ENCODE results near the gene TOR2A.

TOR2A gene

DNA sequence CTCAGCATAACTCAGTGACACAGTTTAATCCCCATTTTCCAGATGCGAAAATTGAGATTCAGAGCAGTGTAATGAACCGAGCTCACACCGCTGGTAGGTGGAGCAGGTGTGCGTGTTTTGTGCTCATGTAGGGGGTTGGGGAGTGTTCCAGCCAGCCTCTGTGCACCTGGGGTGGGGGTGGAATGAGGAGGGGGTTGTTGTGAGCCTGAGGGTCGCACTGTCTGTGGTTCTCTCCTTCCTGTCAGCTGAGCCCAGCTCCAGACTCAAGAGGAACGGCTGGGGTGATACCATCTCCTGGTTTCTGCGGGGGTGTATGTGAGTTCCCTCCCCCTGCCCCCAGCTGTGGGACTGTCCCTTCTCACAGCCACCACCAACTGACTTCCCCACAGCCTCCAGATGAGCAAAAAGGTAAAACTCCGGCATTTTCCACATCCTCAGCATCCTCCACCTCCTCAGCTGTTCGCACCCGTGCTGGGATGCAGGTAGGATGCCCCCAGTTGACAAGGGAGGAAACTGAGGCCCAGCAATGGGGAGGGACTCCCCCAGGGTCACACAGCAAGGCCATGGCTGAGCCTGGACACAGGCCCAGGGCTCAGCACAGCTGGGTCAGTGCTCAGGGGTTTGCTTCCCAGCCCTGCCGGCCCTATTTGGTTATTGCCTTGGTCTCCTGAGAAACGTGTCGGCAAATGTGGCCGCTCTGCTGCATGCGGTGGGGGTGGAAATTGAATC is 41.3 kb upstream of the TOR2A start:
- H3K27ac ChIP-seq (ENCODE audit: low read depth, low read length), result no peak overlapping the region
- H3K27me3 ChIP-seq (ENCODE audit: control insufficient read depth, insufficient read depth, low read length), result no peaks in the 10 kb centered on the region
- no peak overlapping the region for H3K4me3 ChIP-seq (ENCODE audit: low read depth, low read length)
- H3K9ac ChIP-seq (ENCODE audit: low read depth, low read length), result no peak overlapping the region
- H3K4me1 ChIP-seq (ENCODE audit: control insufficient read depth, insufficient read depth, low read length), result peaks cover 15% of the 10 kb centered on the region
- no peaks in the 10 kb centered on the region for H3K9me3 ChIP-seq (ENCODE audit: control insufficient read depth, insufficient read depth, low read length)
- no peaks in the 10 kb centered on the region for H3K36me3 ChIP-seq (ENCODE audit: control insufficient read depth, insufficient read depth, low read length)

DNA sequence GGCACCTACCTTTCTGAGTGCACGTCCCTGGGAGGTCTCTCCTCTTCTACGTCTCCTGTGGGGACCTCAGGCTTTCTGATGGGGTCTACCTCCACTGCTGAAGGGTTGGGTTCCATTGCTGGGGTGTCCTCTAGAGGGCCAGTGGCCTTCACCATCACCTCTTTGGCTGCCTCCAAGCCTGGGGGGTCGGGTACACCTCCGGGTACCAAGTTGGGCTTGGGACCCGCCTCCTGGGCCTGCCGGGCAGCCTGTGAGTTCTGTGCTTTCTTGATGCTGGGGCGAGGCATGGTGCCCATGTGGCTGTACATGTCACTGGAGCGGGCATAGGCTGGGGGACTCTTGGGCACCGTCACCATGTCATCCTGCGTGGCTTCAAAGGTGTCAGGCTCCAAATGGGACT is 38.9 kb upstream of the TOR2A start:
- no peak overlapping the region for H3K27ac ChIP-seq (ENCODE audit: low read depth, low read length)
- H3K9ac ChIP-seq (ENCODE audit: low read depth, low read length), result no peak overlapping the region

DNA sequence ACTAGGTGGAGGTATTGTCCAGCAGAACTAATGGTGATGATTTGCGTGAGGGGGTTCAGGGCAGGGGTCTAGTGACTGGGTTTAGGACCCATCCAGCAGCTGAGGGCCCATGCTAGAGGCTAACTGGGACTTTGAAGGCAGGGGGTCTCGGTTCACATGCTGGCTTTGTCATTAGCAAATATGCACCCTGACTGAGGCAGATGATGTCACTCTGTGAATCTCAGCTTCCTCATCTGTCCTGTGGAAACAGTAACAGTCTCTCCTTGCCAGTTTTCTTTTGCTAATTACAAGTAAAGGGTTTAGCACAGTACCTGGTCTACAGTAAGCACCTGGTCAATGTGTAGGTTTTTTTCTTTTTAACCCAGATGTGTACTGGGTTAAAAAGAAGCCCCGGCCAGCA is 38.2 kb upstream of the TOR2A start:
- no peaks in the 10 kb centered on the region for H3K9me3 ChIP-seq (ENCODE audit: control insufficient read depth, insufficient read depth, low read length)
- H3K4me3 ChIP-seq (ENCODE audit: low read depth, low read length), result no peak overlapping the region
- H3K27me3 ChIP-seq (ENCODE audit: control insufficient read depth, insufficient read depth, low read length), result no peaks in the 10 kb centered on the region
- peaks cover 20% of the 10 kb centered on the region for H3K4me1 ChIP-seq (ENCODE audit: control insufficient read depth, insufficient read depth, low read length)
- no peaks in the 10 kb centered on the region for H3K36me3 ChIP-seq (ENCODE audit: control insufficient read depth, insufficient read depth, low read length)
- H3K27ac ChIP-seq (ENCODE audit: low read depth, low read length), result no peak overlapping the region
- no peak overlapping the region for H3K9ac ChIP-seq (ENCODE audit: low read depth, low read length)

More for the DNA sequence above, 38.9 kb upstream of the TOR2A start:
- no peaks in the 10 kb centered on the region for H3K27me3 ChIP-seq (ENCODE audit: control insufficient read depth, insufficient read depth, low read length)
- no peak overlapping the region for H3K4me3 ChIP-seq (ENCODE audit: low read depth, low read length)
- H3K36me3 ChIP-seq (ENCODE audit: control insufficient read depth, insufficient read depth, low read length), result no peaks in the 10 kb centered on the region
- H3K9me3 ChIP-seq (ENCODE audit: control insufficient read depth, insufficient read depth, low read length), result no peaks in the 10 kb centered on the region
- H3K4me1 ChIP-seq (ENCODE audit: control insufficient read depth, insufficient read depth, low read length), result peaks cover 20% of the 10 kb centered on the region

DNA sequence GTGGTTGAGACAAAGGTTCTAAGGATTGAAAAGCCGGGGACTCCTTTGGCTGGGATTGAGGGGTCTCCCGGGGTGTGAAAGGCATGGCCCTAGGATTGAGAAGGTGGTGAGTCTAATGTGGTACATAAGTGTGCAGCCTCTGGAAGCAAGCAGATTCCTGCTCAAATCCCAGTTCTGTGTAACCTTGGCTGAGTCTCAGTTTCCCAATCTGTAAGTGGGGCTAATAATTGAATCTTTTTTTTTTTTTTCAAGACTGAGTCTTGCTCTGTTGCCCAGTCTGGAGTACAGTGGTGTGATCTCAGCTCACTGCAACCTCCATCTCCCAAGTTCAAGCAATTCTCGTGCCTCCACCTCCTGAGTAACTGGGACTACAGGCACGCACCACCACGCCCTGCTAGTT is 37.5 kb upstream of the TOR2A start:
- Histone ChIP-seq H3K4me1 (ENCODE audit: control insufficient read depth, insufficient read depth, low read length) (peaks cover 24% of the 10 kb centered on the region), H3K27ac (ENCODE audit: low read depth, low read length) (no peak overlapping the region), H3K4me3 (ENCODE audit: low read depth, low read length) (no peak overlapping the region), H3K9me3 (ENCODE audit: control insufficient read depth, insufficient read depth, low read length) (no peaks in the 10 kb centered on the region), H3K36me3 (ENCODE audit: control insufficient read depth, insufficient read depth, low read length) (no peaks in the 10 kb centered on the region), H3K9ac (ENCODE audit: low read depth, low read length) (no peak overlapping the region), H3K27me3 (ENCODE audit: control insufficient read depth, insufficient read depth, low read length) (no peaks in the 10 kb centered on the region)

DNA sequence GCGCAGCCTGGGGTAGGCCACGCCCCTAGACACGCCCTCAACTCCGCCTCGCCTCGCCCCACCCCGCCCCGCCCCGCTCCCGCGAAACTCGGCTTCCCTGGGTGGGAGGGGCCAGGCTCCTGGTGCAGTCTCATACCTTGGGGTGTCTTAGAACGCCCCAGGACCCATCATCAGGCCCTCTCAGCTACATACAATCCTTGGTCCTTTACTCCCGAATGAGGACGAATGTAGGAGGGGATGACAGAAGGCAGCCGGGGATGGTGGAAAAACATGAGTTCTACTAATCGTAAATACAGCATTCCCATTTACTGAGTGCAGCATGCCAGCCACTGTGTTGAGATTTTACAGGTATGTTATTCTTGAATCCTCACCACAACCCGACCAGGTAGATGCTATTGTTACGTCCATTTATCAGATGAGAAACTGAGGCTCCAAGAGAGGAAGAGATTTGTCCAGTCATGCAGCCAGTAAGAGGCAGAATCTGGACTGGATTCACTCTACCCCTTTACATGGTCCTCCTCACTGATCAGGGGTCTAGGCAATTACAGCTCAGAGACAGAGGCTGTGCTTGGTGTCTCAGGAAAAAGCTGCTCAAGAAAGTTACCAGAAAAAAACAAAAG is 36.6 kb upstream of the TOR2A start:
- H3K27ac ChIP-seq (ENCODE audit: low read depth, low read length), result peak overlapping the region; percentile 40
- H3K4me1 ChIP-seq (ENCODE audit: control insufficient read depth, insufficient read depth, low read length), result peaks cover 24% of the 10 kb centered on the region
- H3K4me3 ChIP-seq (ENCODE audit: low read depth, low read length), result peak overlapping the region; percentile 66

DNA sequence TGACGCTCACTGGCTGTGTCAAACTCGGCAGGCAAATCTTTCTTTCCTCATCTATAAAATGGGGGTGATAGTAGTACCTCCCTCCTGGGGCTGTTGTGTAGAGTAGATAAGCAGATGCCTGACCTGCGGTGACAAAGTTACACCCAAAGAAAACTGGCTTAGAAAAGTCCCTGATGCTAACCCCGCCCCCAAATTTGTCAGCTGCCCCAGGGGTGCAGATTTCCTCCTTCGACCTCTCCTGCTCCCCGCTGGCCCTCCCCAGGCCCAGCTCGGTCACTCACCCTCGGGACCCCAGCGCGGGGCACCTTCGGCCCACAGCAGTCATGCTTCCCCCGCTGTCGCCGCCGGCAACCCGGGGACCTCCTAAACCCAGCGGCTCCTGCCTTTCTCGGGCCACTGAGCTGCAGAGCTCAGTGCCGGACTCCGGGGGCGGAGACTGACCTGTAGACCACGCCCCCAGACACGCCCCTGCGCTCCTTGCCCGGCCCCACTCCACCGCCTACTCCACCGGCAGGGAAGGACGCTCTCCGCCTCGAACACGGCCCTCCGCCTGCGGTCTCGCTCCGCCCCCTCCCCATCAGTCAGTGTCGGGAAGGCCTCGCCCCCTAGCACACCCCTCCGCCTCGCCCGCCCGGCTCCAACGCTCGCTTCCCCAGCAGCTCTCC is 35.9 kb upstream of the TOR2A start:
- Histone ChIP-seq H3K9me3 (ENCODE audit: control insufficient read depth, insufficient read depth, low read length) (no peaks in the 10 kb centered on the region), H3K36me3 (ENCODE audit: control insufficient read depth, insufficient read depth, low read length) (no peaks in the 10 kb centered on the region), H3K9ac (ENCODE audit: low read depth, low read length) (no peak overlapping the region), H3K4me3 (ENCODE audit: low read depth, low read length) (peak overlapping the region; percentile 66), H3K27ac (ENCODE audit: low read depth, low read length) (no peak overlapping the region), H3K27me3 (ENCODE audit: control insufficient read depth, insufficient read depth, low read length) (no peaks in the 10 kb centered on the region), H3K4me1 (ENCODE audit: control insufficient read depth, insufficient read depth, low read length) (peaks cover 19% of the 10 kb centered on the region)

More for the DNA sequence above, 36.6 kb upstream of the TOR2A start:
- no peak overlapping the region for H3K9ac ChIP-seq (ENCODE audit: low read depth, low read length)
- H3K36me3 ChIP-seq (ENCODE audit: control insufficient read depth, insufficient read depth, low read length), result no peaks in the 10 kb centered on the region
- no peaks in the 10 kb centered on the region for H3K27me3 ChIP-seq (ENCODE audit: control insufficient read depth, insufficient read depth, low read length)
- H3K9me3 ChIP-seq (ENCODE audit: control insufficient read depth, insufficient read depth, low read length), result no peaks in the 10 kb centered on the region

DNA sequence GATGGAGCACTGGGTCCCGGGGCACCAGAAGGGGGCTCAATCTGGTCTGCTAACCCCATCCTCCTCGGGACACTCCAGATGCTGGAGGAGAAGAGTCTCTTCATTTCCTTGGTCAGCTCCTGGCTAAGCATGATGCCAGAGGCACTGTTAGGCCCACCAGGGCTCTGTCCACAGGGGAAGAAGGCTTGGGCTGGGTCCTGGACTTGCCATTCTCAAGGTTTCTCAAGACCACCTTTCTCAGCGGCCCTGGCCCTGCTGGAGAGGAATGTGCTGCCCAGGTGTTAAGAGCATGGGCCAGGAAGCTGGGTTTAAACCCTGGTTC is 35.5 kb upstream of the TOR2A start:
- peaks cover 18% of the 10 kb centered on the region for H3K4me1 ChIP-seq (ENCODE audit: control insufficient read depth, insufficient read depth, low read length)
- H3K27me3 ChIP-seq (ENCODE audit: control insufficient read depth, insufficient read depth, low read length), result no peaks in the 10 kb centered on the region
- H3K9me3 ChIP-seq (ENCODE audit: control insufficient read depth, insufficient read depth, low read length), result no peaks in the 10 kb centered on the region
- no peaks in the 10 kb centered on the region for H3K36me3 ChIP-seq (ENCODE audit: control insufficient read depth, insufficient read depth, low read length)
- H3K27ac ChIP-seq (ENCODE audit: low read depth, low read length), result no peak overlapping the region
- no peak overlapping the region for H3K9ac ChIP-seq (ENCODE audit: low read depth, low read length)
- H3K4me3 ChIP-seq (ENCODE audit: low read depth, low read length), result peak overlapping the region; percentile 66

DNA sequence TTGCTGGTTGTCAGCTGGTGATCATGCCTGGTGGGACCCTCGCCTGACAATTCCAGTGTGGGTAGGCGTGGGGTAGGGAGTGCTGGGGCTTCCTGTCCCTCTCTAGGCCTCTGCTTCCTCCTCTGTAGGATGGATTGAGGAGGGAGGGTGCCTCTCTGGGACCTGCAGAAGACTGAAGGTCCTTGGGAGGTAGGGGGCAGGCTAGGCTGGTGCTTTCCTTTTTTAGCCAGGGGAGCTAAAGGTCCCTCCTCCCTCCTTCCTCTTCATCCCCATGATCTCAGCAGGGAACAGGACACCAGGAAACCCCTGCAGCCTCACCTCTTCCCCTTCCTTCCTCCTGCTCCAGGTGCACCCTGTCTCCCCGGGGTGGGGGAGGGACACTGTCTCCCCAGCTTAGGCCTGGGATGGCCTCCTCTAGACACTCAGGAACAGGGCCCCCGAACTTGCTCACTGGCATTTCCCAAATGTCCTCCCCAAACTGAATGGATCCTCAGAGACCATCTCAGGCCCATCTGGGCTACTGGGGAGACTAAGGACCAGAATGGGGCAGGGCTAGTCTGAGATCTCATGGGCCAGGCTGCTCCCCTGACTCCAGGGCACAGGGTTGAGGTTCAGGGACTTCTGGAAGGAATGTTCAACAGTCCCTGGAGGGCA is 35.0 kb upstream of the TOR2A start:
- Histone ChIP-seq H3K4me3 (ENCODE audit: low read depth, low read length) (0 out of 2 replicates have a peak overlapping the region, but pooled peaks have one; percentile 66), H3K4me1 (ENCODE audit: control insufficient read depth, insufficient read depth, low read length) (peaks cover 18% of the 10 kb centered on the region), H3K9me3 (ENCODE audit: control insufficient read depth, insufficient read depth, low read length) (no peaks in the 10 kb centered on the region), H3K27ac (ENCODE audit: low read depth, low read length) (no peak overlapping the region), H3K36me3 (ENCODE audit: control insufficient read depth, insufficient read depth, low read length) (no peaks in the 10 kb centered on the region), H3K9ac (ENCODE audit: low read depth, low read length) (no peak overlapping the region), H3K27me3 (ENCODE audit: control insufficient read depth, insufficient read depth, low read length) (no peaks in the 10 kb centered on the region)

DNA sequence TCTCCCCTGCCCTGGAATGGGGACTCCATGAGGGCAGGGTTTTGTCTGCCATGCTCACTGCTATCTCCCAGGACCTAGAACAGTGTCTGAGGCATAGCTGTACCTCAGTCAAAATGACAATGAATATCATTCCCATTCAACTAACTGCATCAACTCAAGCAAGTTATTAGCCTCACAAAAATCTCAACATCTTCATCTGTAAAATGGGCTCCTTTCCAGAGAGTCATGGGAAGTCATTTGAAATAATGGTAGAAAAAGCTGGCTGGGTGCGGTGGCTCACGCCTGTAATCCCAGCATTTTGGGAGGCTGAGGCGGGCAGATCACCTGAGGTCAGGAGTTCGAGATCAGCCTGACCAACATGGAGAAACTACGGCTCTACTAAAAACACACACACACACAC is 34.0 kb upstream of the TOR2A start:
- no peak overlapping the region for H3K27ac ChIP-seq (ENCODE audit: low read depth, low read length)
- no peak overlapping the region for H3K4me3 ChIP-seq (ENCODE audit: low read depth, low read length)
- H3K27me3 ChIP-seq (ENCODE audit: control insufficient read depth, insufficient read depth, low read length), result no peaks in the 10 kb centered on the region
- H3K4me1 ChIP-seq (ENCODE audit: control insufficient read depth, insufficient read depth, low read length), result peaks cover 18% of the 10 kb centered on the region
- H3K9me3 ChIP-seq (ENCODE audit: control insufficient read depth, insufficient read depth, low read length), result no peaks in the 10 kb centered on the region
- H3K9ac ChIP-seq (ENCODE audit: low read depth, low read length), result no peak overlapping the region
- H3K36me3 ChIP-seq (ENCODE audit: control insufficient read depth, insufficient read depth, low read length), result no peaks in the 10 kb centered on the region

DNA sequence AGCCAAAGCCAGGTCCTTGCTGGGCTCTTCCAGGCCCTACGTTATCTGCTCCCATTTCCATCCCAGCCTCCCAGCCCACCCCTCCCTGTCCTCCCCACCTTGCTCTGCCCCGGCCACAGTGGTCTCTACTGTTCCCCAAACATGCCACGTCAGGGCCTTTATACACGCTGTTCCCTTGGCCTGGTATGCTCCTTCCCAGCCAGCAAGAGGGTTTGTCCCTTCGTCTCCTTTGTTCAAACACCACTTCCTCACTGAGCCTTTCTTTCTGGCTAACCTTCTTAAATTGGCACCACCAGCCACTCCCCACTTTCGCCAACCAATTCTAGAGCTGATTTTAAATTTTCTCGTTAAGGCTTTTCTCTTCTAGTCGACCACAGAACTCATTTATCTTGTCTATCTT is 33.6 kb upstream of the TOR2A start:
- Histone ChIP-seq H3K9me3 (ENCODE audit: control insufficient read depth, insufficient read depth, low read length) (no peaks in the 10 kb centered on the region), H3K4me1 (ENCODE audit: control insufficient read depth, insufficient read depth, low read length) (peaks cover 21% of the 10 kb centered on the region), H3K27me3 (ENCODE audit: control insufficient read depth, insufficient read depth, low read length) (no peaks in the 10 kb centered on the region), H3K9ac (ENCODE audit: low read depth, low read length) (no peak overlapping the region), H3K27ac (ENCODE audit: low read depth, low read length) (no peak overlapping the region), H3K36me3 (ENCODE audit: control insufficient read depth, insufficient read depth, low read length) (no peaks in the 10 kb centered on the region), H3K4me3 (ENCODE audit: low read depth, low read length) (no peak overlapping the region)

DNA sequence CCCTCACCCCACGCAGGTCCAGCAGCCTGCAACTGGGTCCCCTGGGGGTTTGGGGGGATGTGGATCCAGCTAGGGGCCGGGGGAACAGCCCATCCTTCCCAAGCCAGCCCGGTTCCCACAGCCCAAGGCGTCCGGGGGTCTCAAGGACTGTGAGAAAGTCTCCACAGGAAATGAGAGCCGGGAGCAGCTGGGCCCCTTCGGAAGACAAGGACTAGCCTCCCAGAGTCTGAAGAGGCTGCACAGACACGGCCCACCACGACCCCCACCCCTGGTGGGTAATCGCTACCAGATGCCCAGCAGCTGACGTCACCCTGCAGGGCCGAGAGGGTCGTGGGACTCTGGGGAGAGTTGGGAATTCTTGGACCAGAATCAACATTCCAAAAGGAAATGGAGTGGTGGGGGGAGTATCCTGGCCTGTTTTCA is 32.8 kb upstream of the TOR2A start:
- H3K27me3 ChIP-seq (ENCODE audit: control insufficient read depth, insufficient read depth, low read length), result no peaks in the 10 kb centered on the region
- peaks cover 23% of the 10 kb centered on the region for H3K4me1 ChIP-seq (ENCODE audit: control insufficient read depth, insufficient read depth, low read length)
- no peaks in the 10 kb centered on the region for H3K36me3 ChIP-seq (ENCODE audit: control insufficient read depth, insufficient read depth, low read length)
- H3K9ac ChIP-seq (ENCODE audit: low read depth, low read length), result no peak overlapping the region; the same call in 1 of the 2 replicates
- H3K27ac ChIP-seq (ENCODE audit: low read depth, low read length), result peak overlapping the region; percentile 5
- H3K9me3 ChIP-seq (ENCODE audit: control insufficient read depth, insufficient read depth, low read length), result no peaks in the 10 kb centered on the region
- H3K4me3 ChIP-seq (ENCODE audit: low read depth, low read length), result no peak overlapping the region

Data from HUES48 (cell line).